HepG2 (cell line): Measurements from ENCODE around the gene SH3PXD2A. TPM values are rescaled to one million over a fixed set of nuclear protein-coding genes. Genes with fewer than 3 reads are reported as not detected.
A peak's percentile ranks its signal among the peaks of the same experiment; 100 is the strongest.

Experiments
- GABPA ChIP-seq, 2 experiments: IDR thresholded peaks; 2 replicates each; pipeline ENCODE4 v1.6.1; 2011 to 2016; ENCODE audit warnings: low read depth in 2 of 2, low read length in 1 of 2, missing biosample characterization in 1 of 2, missing genetic modification characterization in 1 of 2
- GZF1 ChIP-seq: sonication (generic); formaldehyde crosslinking; IDR thresholded peaks from 2 replicates; pipeline ENCODE4 v1.5.1; 2020; ENCODE audit warnings: mild to moderate bottlenecking, missing genetic modification reagents
- MAF1 ChIP-seq: sonication (generic); formaldehyde crosslinking; IDR thresholded peaks from 2 replicates; pipeline ENCODE4 v1.5.0; 2020; ENCODE audit warnings: missing genetic modification reagents, borderline replicate concordance
- MAFK ChIP-seq, 2 experiments: IDR thresholded peaks in 1 of 2; conservative IDR thresholded peaks in 1 of 2; 2 replicates each; pipeline ENCODE4 v1.6.1; 2011; ENCODE audit warnings: improper control_type of control experiment in 2 of 2, low read length in 2 of 2
- MED13 ChIP-seq: sonication (generic); formaldehyde crosslinking; IDR thresholded peaks from 2 replicates; pipeline ENCODE4 v1.5.0; 2020; ENCODE audit warnings: missing genetic modification reagents
- RFX3 ChIP-seq: IDR thresholded peaks from 2 replicates; pipeline ENCODE4 v1.6.1; 2016; ENCODE audit warnings: missing biosample characterization, missing genetic modification reagents
- SP140L ChIP-seq: sonication (generic); formaldehyde crosslinking; IDR thresholded peaks from 2 replicates; pipeline ENCODE4 v1.4.0; 2020; ENCODE audit warnings: missing genetic modification reagents, borderline replicate concordance
- ZMAT3 ChIP-seq: sonication (generic); formaldehyde crosslinking; conservative IDR thresholded peaks from 2 replicates; pipeline ENCODE4 v1.7.0; 2021; ENCODE audit warnings: missing genetic modification reagents
- ZMYM2 ChIP-seq: sonication (generic); formaldehyde crosslinking; IDR thresholded peaks from 2 replicates; pipeline ENCODE4 v1.8.0; 2022; ENCODE audit warnings: mild to moderate bottlenecking, missing genetic modification reagents
- ZNF34 ChIP-seq: sonication (generic); formaldehyde crosslinking; IDR thresholded peaks from 2 replicates; pipeline ENCODE4 v1.4.0; 2020; ENCODE audit warnings: mild to moderate bottlenecking, missing genetic modification reagents, borderline replicate concordance
- ZNF564 ChIP-seq: sonication (generic); formaldehyde crosslinking; IDR thresholded peaks from 2 replicates; pipeline ENCODE4 v1.8.1; 2023; ENCODE audit warnings: mild to moderate bottlenecking, missing genetic modification reagents
- ZNF883 ChIP-seq: sonication (generic); formaldehyde crosslinking; IDR thresholded peaks from 2 replicates; pipeline ENCODE4 v1.5.1; 2020; ENCODE audit warnings: mild to moderate bottlenecking, missing genetic modification reagents; ENCODE audit errors: not compliant biosample characterization
- ZSCAN29 ChIP-seq: sonication (generic); formaldehyde crosslinking; conservative IDR thresholded peaks from 2 replicates; pipeline ENCODE4 v1.4.0; 2020; ENCODE audit warnings: mild to moderate bottlenecking, missing genetic modification reagents
- ZSCAN30 ChIP-seq: sonication (generic); formaldehyde crosslinking; IDR thresholded peaks from 2 replicates; pipeline ENCODE4 v1.5.0; 2020; ENCODE audit warnings: mild to moderate bottlenecking, missing genetic modification reagents
- polyA plus RNA-seq, 8 experiments: library from polyadenylated mRNA; depleted of rRNA in 3 of 8; stranded (reverse) in 7 of 8; unstranded in 1 of 8; fragments of >200 nt; fragmentation: Illumina TruSeq in 4 of 8; extraction: Trizol in 4 of 8; gene quantifications; 2 replicates each; pipeline versions ENCODE4 v1.2.1 to v1.2.3, GENCODE V29; 2011 to 2016; ENCODE audit warnings: low read depth in 4 of 8, missing spikeins in 1 of 8, mixed read lengths in 1 of 8; ENCODE audit not compliant: insufficient read depth in 1 of 8
- total RNA-seq, 5 experiments: library from RNA; depleted of rRNA; stranded (reverse); fragments of >200 nt; fragmentation: Illumina TruSeq; extraction: Trizol; gene quantifications; 2 replicates each; pipeline ENCODE4 v1.2.3, GENCODE V29; 2016; ENCODE audit warnings: low read depth in 1 of 5
- TF ChIP-seq, protein P1 (sequence below): sonication (generic); formaldehyde crosslinking; IDR thresholded peaks from 2 replicates; pipeline ENCODE4 v1.4.0; 2020; ENCODE audit warnings: missing genetic modification reagents
- TF ChIP-seq, protein P2 (sequence below): sonication (generic); formaldehyde crosslinking; IDR thresholded peaks from 2 replicates; pipeline ENCODE4 v1.5.0; 2020; ENCODE audit warnings: mild to moderate bottlenecking, missing genetic modification reagents
- TF ChIP-seq, protein P3 (sequence below): sonication (generic); formaldehyde crosslinking; IDR thresholded peaks from 2 replicates; pipeline ENCODE4 v1.4.0; 2020; ENCODE audit warnings: mild to moderate bottlenecking, low read depth, missing genetic modification reagents
- TF ChIP-seq, protein P4 (sequence below): IDR thresholded peaks from 2 replicates; pipeline ENCODE4 v1.6.1; 2016; ENCODE audit warnings: low read depth, missing genetic modification reagents, missing compliant biosample characterization

Gene SH3PXD2A
- total and polyA plus RNA-seq, 2 of the 13 experiments (the other 11 are each of a cell fraction or from before 2014, with no cell fraction given): 11.1 to 11.3 TPM

DNA sequence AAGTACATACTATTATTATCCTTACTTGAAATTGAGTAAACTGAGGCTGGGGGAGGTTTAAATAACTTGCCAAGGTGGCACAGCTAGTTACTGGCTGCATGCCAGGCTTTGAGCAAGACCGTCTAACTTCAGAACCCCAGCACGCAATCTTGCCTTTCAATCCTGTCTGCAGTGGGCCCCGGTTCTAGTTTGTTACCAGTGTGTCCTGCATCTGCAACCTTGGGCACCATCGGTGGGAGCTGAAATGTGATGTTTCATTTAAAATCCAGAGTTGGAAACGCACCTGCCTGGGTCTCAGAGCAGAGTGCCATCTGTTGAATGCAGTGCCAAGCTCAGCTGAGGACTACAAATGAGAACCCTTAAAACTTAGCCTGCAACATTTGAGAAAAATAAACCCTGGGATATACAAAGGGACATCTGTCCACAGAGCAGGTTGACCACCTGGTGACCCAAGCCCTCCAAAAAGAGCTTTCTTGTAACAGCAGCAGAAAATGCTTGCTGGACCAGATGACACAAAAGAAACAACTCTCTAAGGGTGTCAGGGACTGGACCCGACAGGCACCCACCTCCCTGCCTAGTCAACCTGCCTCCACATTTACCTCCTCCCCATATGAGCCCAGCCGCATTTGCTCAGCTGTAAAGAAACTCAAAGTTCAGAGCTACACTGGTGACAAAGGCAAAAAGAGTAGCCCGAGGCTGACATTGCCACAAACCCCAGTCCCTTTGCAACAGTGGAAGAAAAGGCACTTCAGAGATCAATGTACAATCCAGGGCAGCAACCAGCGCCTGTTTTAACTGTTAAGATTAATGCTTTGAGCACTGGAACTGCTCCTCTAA is 1.7 kb downstream of the SH3PXD2A start (continued):
- TF ChIP-seq MAFK (conservative IDR thresholded peaks at IDR 0.05 in 1 of 2, IDR thresholded peaks at IDR 0.05 in 1 of 2; ENCODE audit: low read length in 2 of 2) (peak in 1 of 2 experiments; percentile 15; a peak in 1 of 4 replicates), SP140L (CRISPR knock-in tag) (no peak), ZSCAN29 (CRISPR knock-in tag) (peak; percentile 53; the same call in 1 of the 2 replicates), ZNF883 (CRISPR knock-in tag) (no peak), ZNF34 (CRISPR knock-in tag) (peak; percentile 60; the same call in 1 of the 2 replicates), ZNF564 (CRISPR knock-in tag) (0 out of 2 replicates have a peak, but pooled peaks have one; percentile 33), RFX3 (CRISPR knock-in tag) (no peak), GZF1 (CRISPR knock-in tag) (no peak), ZMAT3 (no peak), ZMYM2 (CRISPR knock-in tag) (0 out of 2 replicates have a peak, but pooled peaks have one; percentile 33), GABPA (IDR thresholded peaks at IDR 0.05; ENCODE audit: low read depth, low read length) (no peak), GABPA (CRISPR knock-in tag; IDR thresholded peaks at IDR 0.05; ENCODE audit: low read depth) (no peak), MED13 (CRISPR knock-in tag) (no peak), MAF1 (no peak), ZSCAN30 (CRISPR knock-in tag) (no peak)
- TF ChIP-seq, protein P1, sequence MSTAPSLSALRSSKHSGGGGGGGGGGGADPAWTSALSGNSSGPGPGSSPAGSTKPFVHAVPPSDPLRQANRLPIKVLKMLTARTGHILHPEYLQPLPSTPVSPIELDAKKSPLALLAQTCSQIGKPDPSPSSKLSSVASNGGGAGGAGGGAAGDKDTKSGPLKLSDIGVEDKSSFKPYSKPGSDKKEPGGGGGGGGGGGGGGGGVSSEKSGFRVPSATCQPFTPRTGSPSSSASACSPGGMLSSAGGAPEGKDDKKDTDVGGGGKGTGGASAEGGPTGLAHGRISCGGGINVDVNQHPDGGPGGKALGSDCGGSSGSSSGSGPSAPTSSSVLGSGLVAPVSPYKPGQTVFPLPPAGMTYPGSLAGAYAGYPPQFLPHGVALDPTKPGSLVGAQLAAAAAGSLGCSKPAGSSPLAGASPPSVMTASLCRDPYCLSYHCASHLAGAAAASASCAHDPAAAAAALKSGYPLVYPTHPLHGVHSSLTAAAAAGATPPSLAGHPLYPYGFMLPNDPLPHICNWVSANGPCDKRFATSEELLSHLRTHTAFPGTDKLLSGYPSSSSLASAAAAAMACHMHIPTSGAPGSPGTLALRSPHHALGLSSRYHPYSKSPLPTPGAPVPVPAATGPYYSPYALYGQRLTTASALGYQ (CRISPR knock-in tag): no peak
- TF ChIP-seq, protein P2, sequence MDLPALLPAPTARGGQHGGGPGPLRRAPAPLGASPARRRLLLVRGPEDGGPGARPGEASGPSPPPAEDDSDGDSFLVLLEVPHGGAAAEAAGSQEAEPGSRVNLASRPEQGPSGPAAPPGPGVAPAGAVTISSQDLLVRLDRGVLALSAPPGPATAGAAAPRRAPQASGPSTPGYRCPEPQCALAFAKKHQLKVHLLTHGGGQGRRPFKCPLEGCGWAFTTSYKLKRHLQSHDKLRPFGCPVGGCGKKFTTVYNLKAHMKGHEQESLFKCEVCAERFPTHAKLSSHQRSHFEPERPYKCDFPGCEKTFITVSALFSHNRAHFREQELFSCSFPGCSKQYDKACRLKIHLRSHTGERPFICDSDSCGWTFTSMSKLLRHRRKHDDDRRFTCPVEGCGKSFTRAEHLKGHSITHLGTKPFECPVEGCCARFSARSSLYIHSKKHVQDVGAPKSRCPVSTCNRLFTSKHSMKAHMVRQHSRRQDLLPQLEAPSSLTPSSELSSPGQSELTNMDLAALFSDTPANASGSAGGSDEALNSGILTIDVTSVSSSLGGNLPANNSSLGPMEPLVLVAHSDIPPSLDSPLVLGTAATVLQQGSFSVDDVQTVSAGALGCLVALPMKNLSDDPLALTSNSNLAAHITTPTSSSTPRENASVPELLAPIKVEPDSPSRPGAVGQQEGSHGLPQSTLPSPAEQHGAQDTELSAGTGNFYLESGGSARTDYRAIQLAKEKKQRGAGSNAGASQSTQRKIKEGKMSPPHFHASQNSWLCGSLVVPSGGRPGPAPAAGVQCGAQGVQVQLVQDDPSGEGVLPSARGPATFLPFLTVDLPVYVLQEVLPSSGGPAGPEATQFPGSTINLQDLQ (CRISPR knock-in tag): no peak
- TF ChIP-seq, protein P3, sequence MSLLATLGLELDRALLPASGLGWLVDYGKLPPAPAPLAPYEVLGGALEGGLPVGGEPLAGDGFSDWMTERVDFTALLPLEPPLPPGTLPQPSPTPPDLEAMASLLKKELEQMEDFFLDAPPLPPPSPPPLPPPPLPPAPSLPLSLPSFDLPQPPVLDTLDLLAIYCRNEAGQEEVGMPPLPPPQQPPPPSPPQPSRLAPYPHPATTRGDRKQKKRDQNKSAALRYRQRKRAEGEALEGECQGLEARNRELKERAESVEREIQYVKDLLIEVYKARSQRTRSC: no peak
- TF ChIP-seq, protein P4, sequence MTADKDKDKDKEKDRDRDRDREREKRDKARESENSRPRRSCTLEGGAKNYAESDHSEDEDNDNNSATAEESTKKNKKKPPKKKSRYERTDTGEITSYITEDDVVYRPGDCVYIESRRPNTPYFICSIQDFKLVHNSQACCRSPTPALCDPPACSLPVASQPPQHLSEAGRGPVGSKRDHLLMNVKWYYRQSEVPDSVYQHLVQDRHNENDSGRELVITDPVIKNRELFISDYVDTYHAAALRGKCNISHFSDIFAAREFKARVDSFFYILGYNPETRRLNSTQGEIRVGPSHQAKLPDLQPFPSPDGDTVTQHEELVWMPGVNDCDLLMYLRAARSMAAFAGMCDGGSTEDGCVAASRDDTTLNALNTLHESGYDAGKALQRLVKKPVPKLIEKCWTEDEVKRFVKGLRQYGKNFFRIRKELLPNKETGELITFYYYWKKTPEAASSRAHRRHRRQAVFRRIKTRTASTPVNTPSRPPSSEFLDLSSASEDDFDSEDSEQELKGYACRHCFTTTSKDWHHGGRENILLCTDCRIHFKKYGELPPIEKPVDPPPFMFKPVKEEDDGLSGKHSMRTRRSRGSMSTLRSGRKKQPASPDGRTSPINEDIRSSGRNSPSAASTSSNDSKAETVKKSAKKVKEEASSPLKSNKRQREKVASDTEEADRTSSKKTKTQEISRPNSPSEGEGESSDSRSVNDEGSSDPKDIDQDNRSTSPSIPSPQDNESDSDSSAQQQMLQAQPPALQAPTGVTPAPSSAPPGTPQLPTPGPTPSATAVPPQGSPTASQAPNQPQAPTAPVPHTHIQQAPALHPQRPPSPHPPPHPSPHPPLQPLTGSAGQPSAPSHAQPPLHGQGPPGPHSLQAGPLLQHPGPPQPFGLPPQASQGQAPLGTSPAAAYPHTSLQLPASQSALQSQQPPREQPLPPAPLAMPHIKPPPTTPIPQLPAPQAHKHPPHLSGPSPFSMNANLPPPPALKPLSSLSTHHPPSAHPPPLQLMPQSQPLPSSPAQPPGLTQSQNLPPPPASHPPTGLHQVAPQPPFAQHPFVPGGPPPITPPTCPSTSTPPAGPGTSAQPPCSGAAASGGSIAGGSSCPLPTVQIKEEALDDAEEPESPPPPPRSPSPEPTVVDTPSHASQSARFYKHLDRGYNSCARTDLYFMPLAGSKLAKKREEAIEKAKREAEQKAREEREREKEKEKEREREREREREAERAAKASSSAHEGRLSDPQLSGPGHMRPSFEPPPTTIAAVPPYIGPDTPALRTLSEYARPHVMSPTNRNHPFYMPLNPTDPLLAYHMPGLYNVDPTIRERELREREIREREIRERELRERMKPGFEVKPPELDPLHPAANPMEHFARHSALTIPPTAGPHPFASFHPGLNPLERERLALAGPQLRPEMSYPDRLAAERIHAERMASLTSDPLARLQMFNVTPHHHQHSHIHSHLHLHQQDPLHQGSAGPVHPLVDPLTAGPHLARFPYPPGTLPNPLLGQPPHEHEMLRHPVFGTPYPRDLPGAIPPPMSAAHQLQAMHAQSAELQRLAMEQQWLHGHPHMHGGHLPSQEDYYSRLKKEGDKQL (CRISPR knock-in tag): no peak
